ENCODE measurements around the gene A3GALT2.

- TF ChIP-seq CTCF (conservative IDR thresholded peaks at IDR 0.05; ENCODE audit: low read length) (no peak), EZH2phosphoT487 (IDR thresholded peaks at IDR 0.05; ENCODE audit: borderline replicate concordance, low read depth, low read length) (no peak)
Measured at GRCh38 chr1:33344896-33345560, 24.1 kb upstream of the A3GALT2 start.
